SK-N-MC (cell line): ENCODE results near the gene ZNF335.

Experiments
- EZH2 ChIP-seq: fragments of 200-600 bp; sonication (generic); IDR thresholded peaks from one replicate; pipeline ENCODE4 v1.6.1; 2017; ENCODE audit warnings: antibody characterized with exemption
- FOXP2 ChIP-seq: optimal IDR thresholded peaks from 2 replicates; pipeline ENCODE3; 2011; ENCODE audit warnings: mild to moderate bottlenecking, moderate library complexity; ENCODE audit not compliant: insufficient read depth; ENCODE audit errors: extremely low read length, control extremely low read depth

DNA sequence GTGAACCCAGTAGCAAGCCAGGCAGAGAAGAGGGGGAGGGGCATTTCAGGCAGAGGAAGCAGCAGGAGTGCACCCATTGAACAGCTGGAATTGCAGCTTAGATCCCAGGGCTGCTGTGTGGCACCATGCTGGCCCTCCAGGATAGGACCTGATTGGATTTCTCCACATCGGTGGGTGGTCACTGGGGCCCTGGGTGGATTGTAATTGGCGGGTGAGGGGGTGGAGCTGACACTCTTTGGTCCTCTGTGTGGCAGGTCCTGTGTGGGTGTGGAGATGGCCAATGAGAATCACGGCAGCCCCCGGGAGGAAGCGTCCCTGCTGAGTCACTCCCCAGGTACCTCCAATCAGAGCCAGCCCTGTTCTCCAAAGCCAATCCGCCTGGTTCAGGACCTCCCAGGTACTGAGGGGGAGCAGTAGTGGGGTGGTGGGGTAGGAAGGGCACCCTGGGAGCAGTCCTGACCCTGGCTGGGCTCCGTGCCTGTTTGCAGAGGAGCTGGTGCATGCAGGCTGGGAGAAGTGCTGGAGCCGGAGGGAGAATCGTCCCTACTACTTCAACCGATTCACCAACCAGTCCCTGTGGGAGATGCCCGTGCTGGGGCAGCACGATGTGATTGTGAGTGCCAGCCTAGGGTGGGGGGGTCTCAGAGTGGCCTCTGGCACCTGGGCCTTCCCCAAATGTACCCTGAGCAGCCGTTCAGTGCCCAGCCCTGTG, 33.1 kb downstream of the ZNF335 start:
- TF ChIP-seq EZH2 (no peak), FOXP2 (no peak)
